Keratinocyte (primary cell): ENCODE results near the gene HSD11B1L.

ENCODE experiments used
- EZH2 ChIP-seq: IDR thresholded peaks from one replicate; pipeline ENCODE4 v1.6.1; 2012; ENCODE audit warnings: inconsistent platforms, mild to moderate bottlenecking, low read length, moderate library complexity
- TF ChIP-seq, protein P1 (sequence below), 3 experiments: IDR thresholded peaks in 1 of 3; conservative IDR thresholded peaks in 1 of 3; optimal IDR thresholded peaks in 1 of 3; 2 replicates in 2 of 3; 3 replicates in 1 of 3; pipeline versions ENCODE3 to v1.5.1; 2011; ENCODE audit warnings: low read length in 3 of 3, mild to moderate bottlenecking in 3 of 3, moderate library complexity in 2 of 3, control low read depth in 1 of 3, inconsistent platforms in 1 of 3; ENCODE audit not compliant: insufficient read depth in 2 of 3; ENCODE audit errors: extremely low read depth in 1 of 3

DNA sequence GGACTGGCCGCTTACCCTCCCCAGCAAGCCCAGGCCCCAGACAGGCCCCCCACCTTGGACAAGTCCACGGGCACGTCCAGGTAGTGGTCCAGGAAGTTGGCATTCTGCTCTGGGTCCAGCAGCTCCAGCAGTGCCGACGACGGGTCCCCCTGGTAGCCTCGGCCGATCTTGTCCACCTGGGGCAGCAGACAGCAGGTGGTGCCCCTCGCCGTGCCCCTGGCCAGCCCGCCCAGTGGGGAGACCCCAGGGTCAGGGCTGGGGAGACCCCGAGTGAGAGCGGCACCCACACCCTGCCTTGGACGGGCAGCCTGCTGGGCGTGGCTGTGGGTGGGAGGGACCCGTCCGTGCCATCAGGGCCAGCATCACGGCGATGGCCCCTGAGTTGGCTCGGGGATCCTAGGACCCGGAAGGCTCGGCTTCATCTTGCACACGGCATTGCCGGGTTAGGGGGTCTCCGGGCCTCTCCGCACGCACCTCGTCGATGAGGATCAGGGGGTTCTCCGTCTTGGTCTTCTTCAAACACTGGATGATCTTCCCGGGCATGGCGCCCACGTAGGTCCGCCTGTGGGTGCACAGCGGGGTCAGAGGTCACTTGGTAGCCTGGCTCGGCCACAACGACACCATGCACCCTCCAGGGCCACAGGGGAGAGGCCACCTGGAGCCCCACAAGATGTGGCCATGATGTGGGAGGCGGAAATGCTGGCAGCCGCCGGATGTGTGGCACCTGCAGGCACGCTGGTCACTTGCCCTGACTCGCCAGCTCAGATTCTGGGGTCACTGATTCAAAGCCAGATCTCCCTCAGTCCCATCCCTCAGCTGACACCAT is 15.6 kb downstream of the HSD11B1L start:
- TF ChIP-seq EZH2: no peak
- TF ChIP-seq, protein P1, sequence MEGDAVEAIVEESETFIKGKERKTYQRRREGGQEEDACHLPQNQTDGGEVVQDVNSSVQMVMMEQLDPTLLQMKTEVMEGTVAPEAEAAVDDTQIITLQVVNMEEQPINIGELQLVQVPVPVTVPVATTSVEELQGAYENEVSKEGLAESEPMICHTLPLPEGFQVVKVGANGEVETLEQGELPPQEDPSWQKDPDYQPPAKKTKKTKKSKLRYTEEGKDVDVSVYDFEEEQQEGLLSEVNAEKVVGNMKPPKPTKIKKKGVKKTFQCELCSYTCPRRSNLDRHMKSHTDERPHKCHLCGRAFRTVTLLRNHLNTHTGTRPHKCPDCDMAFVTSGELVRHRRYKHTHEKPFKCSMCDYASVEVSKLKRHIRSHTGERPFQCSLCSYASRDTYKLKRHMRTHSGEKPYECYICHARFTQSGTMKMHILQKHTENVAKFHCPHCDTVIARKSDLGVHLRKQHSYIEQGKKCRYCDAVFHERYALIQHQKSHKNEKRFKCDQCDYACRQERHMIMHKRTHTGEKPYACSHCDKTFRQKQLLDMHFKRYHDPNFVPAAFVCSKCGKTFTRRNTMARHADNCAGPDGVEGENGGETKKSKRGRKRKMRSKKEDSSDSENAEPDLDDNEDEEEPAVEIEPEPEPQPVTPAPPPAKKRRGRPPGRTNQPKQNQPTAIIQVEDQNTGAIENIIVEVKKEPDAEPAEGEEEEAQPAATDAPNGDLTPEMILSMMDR (optimal IDR thresholded peaks at IDR 0.05 in 1 of 3, IDR thresholded peaks at IDR 0.05 in 1 of 3, conservative IDR thresholded peaks at IDR 0.05 in 1 of 3; ENCODE audit: extremely low read depth in 1 of 3, insufficient read depth in 2 of 3, low read length in 3 of 3): no peak
